DMS53 treated with DMSO at 0.1 percent for 48 hours (cell line): ENCODE results near the gene CYP4Z1.
"Not testable (repeated sequence)": the region's sequence is repeated elsewhere in the genome, so short reads cannot be mapped to it uniquely, and the experiment has no call there.

Source experiments
- DNase-seq: peaks from one replicate; lab custom pipeline; 2025; ENCODE audit not compliant: unreplicated experiment; lab: John Stamatoyannopoulos, UW

CYP4Z1 gene

GRCh38 chr1:47128221-47128620 lies 61.2 kb downstream of the CYP4Z1 start:
- no peak for DNase-seq

- DNase-seq: not testable (repeated sequence)
Measured at GRCh38 chr1:47128854-47129253, 61.8 kb downstream of the CYP4Z1 start.

GRCh38 chr1:47129489-47130230 lies 62.6 kb downstream of the CYP4Z1 start:
- DNase-seq: not testable (repeated sequence)

GRCh38 chr1:47132665-47133064 lies 65.6 kb downstream of the CYP4Z1 start:
- DNase-seq: not testable (repeated sequence)

GRCh38 chr1:47137198-47137597 lies 70.2 kb downstream of the CYP4Z1 start, which contains the start of gene CYP4A22:
TSS of gene CYP4A22 (plus strand) at chr1:47137441. CDS start at chr1:47137486, 45 bp downstream.
- DNase-seq: no peak

- DNase-seq: no peak
Measured at GRCh38 chr1:47137925-47138615, 71.0 kb downstream of the CYP4Z1 start.

GRCh38 chr1:47140358-47140757 lies 73.3 kb downstream of the CYP4Z1 start:
- DNase-seq: not testable (repeated sequence)

GRCh38 chr1:47143654-47144053 lies 76.6 kb downstream of the CYP4Z1 start:
- DNase-seq: not testable (repeated sequence)

- DNase-seq: not testable (repeated sequence)
Measured at GRCh38 chr1:47146495-47146894, 79.5 kb downstream of the CYP4Z1 start.

GRCh38 chr1:47147047-47147785 lies 80.2 kb downstream of the CYP4Z1 start:
- DNase-seq: no peak

- DNase-seq: not testable (repeated sequence)
Measured at GRCh38 chr1:47149162-47149561, 82.1 kb downstream of the CYP4Z1 start.

- DNase-seq: not testable (repeated sequence)
Measured at GRCh38 chr1:47156457-47156856, 89.4 kb downstream of the CYP4Z1 start.

- DNase-seq: not testable (repeated sequence)
Measured at GRCh38 chr1:47157957-47158356, 90.9 kb downstream of the CYP4Z1 start.

- peak; percentile 31 for DNase-seq
Measured at GRCh38 chr1:47160716-47161115, 93.7 kb downstream of the CYP4Z1 start.

- no peak for DNase-seq
Measured at GRCh38 chr1:47161298-47162040, 94.4 kb downstream of the CYP4Z1 start.

GRCh38 chr1:47164552-47164951 lies 97.5 kb downstream of the CYP4Z1 start:
- DNase-seq: no peak
